IMR-90 (cell line): ENCODE measurements around the gene ASTL. TPM values are rescaled to one million over a fixed set of nuclear protein-coding genes. Genes with fewer than 3 reads are reported as not detected.

ENCODE experiments used
- ATAC-seq: fragments of 200-7000 bp; cut with Tn5 transposase; 2 replicates; pipeline ENCODE4 v1.9.1; 2020; ENCODE audit warnings: low read depth, mild to moderate bottlenecking, moderate library complexity
- BruUV-seq: library from RNA; stranded (reverse); fragments of 400-500 nt; replicated peaks from 2 replicates; lab custom pipeline; 2021; lab: Mats Ljungman, UMichigan
- CTCF ChIA-PET: fragments of 300-600 bp; formaldehyde crosslinking; extraction: SDS; loops from one replicate; lab custom pipeline; 2021; ENCODE audit warnings: antibody characterized with exemption; lab: Yijun Ruan, JAX
- POLR2A ChIA-PET: fragments of 300-600 bp; sonication (Branson Sonifier 250); formaldehyde crosslinking; loops from one replicate; lab custom pipeline; 2022; ENCODE audit warnings: antibody characterized with exemption; ENCODE audit not compliant: unreplicated experiment; lab: Charles Lee
- DNase-seq: peaks from one replicate; pipeline ENCODE4 v3.0.0; 2013
- H2AFZ ChIP-seq: replicated peaks from 2 replicates; pipeline ENCODE3; 2013; ENCODE audit warnings: low read length, mild to moderate bottlenecking; ENCODE audit not compliant: poor library complexity
- H2AK5ac ChIP-seq: 2 replicates; pipeline ENCODE4 v1.6.1; 2013; ENCODE audit warnings: low read depth, low read length, inconsistent platforms
- H2AK9ac ChIP-seq: replicated peaks from 2 replicates; pipeline ENCODE3; 2013; ENCODE audit warnings: mild to moderate bottlenecking, low read depth, low read length, moderate library complexity; ENCODE audit not compliant: poor library complexity
- H2BK120ac ChIP-seq: 2 replicates; pipeline ENCODE4 v1.6.1; 2013; ENCODE audit warnings: low read depth, low read length, inconsistent platforms
- H2BK15ac ChIP-seq: 3 replicates; pipeline ENCODE4 v1.6.1; 2013; ENCODE audit warnings: low read depth, low read length, inconsistent platforms
- H2BK20ac ChIP-seq: 2 replicates; pipeline ENCODE4 v1.6.1; 2013; ENCODE audit warnings: low read depth, mild to moderate bottlenecking, inconsistent platforms, low read length, moderate library complexity
- H2BK5ac ChIP-seq: 2 replicates; pipeline ENCODE4 v1.6.1; 2013; ENCODE audit warnings: mild to moderate bottlenecking, low read depth, low read length, inconsistent platforms; ENCODE audit not compliant: poor library complexity, severe bottlenecking
- H3K14ac ChIP-seq: replicated peaks from 2 replicates; pipeline ENCODE4 v1.6.1; 2013; ENCODE audit warnings: low read depth, low read length, inconsistent platforms
- H3K18ac ChIP-seq: 2 replicates; pipeline ENCODE4 v1.6.1; 2013; ENCODE audit warnings: low read depth, low read length, control low read depth
- H3K23ac ChIP-seq: 2 replicates; pipeline ENCODE4 v1.6.1; 2013; ENCODE audit warnings: low read depth, low read length, inconsistent platforms
- H3K27ac ChIP-seq: 2 replicates; pipeline ENCODE4 v1.5.1; 2013; ENCODE audit warnings: mild to moderate bottlenecking, control low read depth, low read length; ENCODE audit not compliant: insufficient read depth
- H3K27me3 ChIP-seq: 2 replicates; pipeline ENCODE4 v1.6.1; 2013; ENCODE audit warnings: low read length; ENCODE audit not compliant: control insufficient read depth, insufficient read depth
- H3K36me3 ChIP-seq: 2 replicates; pipeline ENCODE4 v1.6.1; 2013; ENCODE audit warnings: low read length, mixed read lengths; ENCODE audit not compliant: control insufficient read depth, insufficient read depth
- H3K4ac ChIP-seq: 2 replicates; pipeline ENCODE4 v1.6.1; 2013; ENCODE audit warnings: low read depth, low read length, inconsistent platforms
- H3K4me1 ChIP-seq: 2 replicates; pipeline ENCODE4 v1.6.1; 2013; ENCODE audit warnings: low read length, mixed read lengths; ENCODE audit not compliant: control insufficient read depth, insufficient read depth
- H3K4me2 ChIP-seq: 2 replicates; pipeline ENCODE4 v1.6.1; 2013; ENCODE audit warnings: low read depth, mild to moderate bottlenecking, control low read depth, low read length, moderate library complexity
- H3K4me3 ChIP-seq: 2 replicates; pipeline ENCODE4 v1.5.1; 2013; ENCODE audit warnings: low read depth, mild to moderate bottlenecking, control low read depth, low read length, moderate library complexity; ENCODE audit not compliant: insufficient read depth
- H3K56ac ChIP-seq: 2 replicates; pipeline ENCODE4 v1.6.1; 2013; ENCODE audit warnings: low read length, inconsistent platforms; ENCODE audit not compliant: insufficient read depth; ENCODE audit errors: extremely low read depth
- H3K79me1 ChIP-seq, 2 experiments: 2 replicates each; pipeline ENCODE4 v1.6.1; 2013; ENCODE audit warnings: low read length in 2 of 2, inconsistent platforms in 1 of 2, low read depth in 1 of 2
- H3K9ac ChIP-seq: 2 replicates; pipeline ENCODE4 v1.6.1; 2013; ENCODE audit warnings: low read depth, low read length, control low read depth
- H3K9me1 ChIP-seq: 2 replicates; pipeline ENCODE4 v1.6.1; 2013; ENCODE audit warnings: low read length, inconsistent platforms; ENCODE audit not compliant: insufficient read depth
- H3K9me3 ChIP-seq: 2 replicates; pipeline ENCODE4 v1.6.1; 2013; ENCODE audit warnings: low read length; ENCODE audit not compliant: control insufficient read depth, insufficient read depth
- H4K20me1 ChIP-seq: 2 replicates; pipeline ENCODE4 v1.6.1; 2013; ENCODE audit warnings: low read length, inconsistent platforms; ENCODE audit not compliant: insufficient read depth
- H4K5ac ChIP-seq: 2 replicates; pipeline ENCODE4 v1.6.1; 2013; ENCODE audit warnings: mild to moderate bottlenecking, low read depth, low read length, control low read depth
- H4K8ac ChIP-seq, 2 experiments: 2 replicates each; pipeline ENCODE4 v1.6.1; 2013; ENCODE audit warnings: low read depth in 2 of 2, low read length in 2 of 2, control low read depth in 1 of 2, inconsistent platforms in 1 of 2
- H4K91ac ChIP-seq: 2 replicates; pipeline ENCODE4 v1.6.1; 2013; ENCODE audit warnings: low read depth, low read length, inconsistent platforms; ENCODE audit not compliant: insufficient read depth
- MAFK ChIP-seq: IDR thresholded peaks from 2 replicates; pipeline ENCODE4 v1.6.1; 2012; ENCODE audit warnings: low read depth, low read length, improper control_type of control experiment
- WGBS, 2 experiments: methylation state at CpG; one replicate each; pipeline versions ENCODE4 v1.1.5 to v1.1.7; 2013; ENCODE audit warnings: missing lambda C conversion rate in 2 of 2; ENCODE audit not compliant: insufficient read length in 1 of 2; ENCODE audit errors: extremely low coverage in 2 of 2; 5-methylcytosine and 5-hydroxymethylcytosine counted together
- dilution Hi-C: fragments of 300-500 bp; cut with HindIII; formaldehyde crosslinking; loops from one replicate; pipeline ENCODE4 v1.14.3; 2018; ENCODE audit warnings: low sequenced_read_pairs; ENCODE audit not compliant: unreplicated experiment
- in situ Hi-C: fragments of 300-500 bp; cut with MboI; formaldehyde crosslinking; loops from 3 replicates; pipeline ENCODE4 v1.14.3; 2019; ENCODE audit warnings: low sequenced_read_pairs, inconsistent platforms, mixed read lengths
- intact Hi-C: fragments of 100-400 bp; cut with micrococcal nuclease; formaldehyde crosslinking; loops from 2 replicates; pipeline ENCODE4 v1.10.0; 2022
- polyA plus RNA-seq, 3 experiments: library from polyadenylated mRNA; depleted of rRNA; stranded (reverse); fragments of >200 nt; gene quantifications; 2 replicates each; pipeline ENCODE4 v1.2.3, GENCODE V29; 2012; ENCODE audit warnings: low replicate concordance in 1 of 3
- total RNA-seq: library from RNA; depleted of rRNA; stranded (reverse); fragments of >200 nt; gene quantifications from 2 replicates; pipeline ENCODE4 v1.2.3, GENCODE V29; 2012
- TF ChIP-seq, protein P1 (sequence below): conservative IDR thresholded peaks from 2 replicates; pipeline ENCODE4 v1.5.1; 2012; ENCODE audit warnings: mild to moderate bottlenecking, low read depth, low read length, improper control_type of control experiment

The ASTL gene
- total and polyA plus RNA-seq, 2 of the 4 experiments (the other 2 are of a cell fraction), result not detected

DNA sequence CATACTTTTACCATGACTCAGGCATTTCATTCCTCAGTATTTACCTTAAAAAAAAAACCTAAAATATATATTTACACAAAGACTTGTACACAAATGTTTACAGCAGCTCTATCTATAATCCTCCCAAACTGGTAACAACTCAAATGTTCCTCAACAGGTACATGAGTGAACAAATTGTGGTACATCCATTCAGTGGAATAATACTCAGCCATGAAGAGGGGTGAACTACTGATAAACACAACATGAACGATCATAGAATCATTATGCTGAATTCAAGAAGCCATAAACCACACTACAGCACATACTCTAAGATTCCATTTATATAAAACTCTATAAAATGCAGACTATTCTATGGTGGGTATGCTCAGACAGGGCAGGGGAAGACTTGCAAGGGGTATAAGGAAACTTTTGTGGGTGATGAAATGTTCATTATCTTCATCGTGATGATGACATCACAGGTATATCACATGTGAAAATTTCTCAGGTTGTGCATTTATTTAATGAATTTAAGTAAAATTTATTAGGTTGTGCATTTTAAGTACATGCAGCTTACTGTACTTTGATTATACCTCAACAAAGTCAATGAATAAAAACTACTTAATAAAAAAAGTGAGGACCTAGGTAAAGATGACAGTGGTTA lies 31.7 kb upstream of the ASTL start:
- no peaks in the 10 kb centered on the region for H3K9me1 ChIP-seq
- DNase-seq, result no peak
- H2BK20ac ChIP-seq, result no peak overlapping the region
- H3K18ac ChIP-seq, result no peak overlapping the region
- H2BK15ac ChIP-seq, result no peak overlapping the region
- H3K4ac ChIP-seq, result no peak overlapping the region
- no peak for TF ChIP-seq MAFK
- TF ChIP-seq, protein P1, sequence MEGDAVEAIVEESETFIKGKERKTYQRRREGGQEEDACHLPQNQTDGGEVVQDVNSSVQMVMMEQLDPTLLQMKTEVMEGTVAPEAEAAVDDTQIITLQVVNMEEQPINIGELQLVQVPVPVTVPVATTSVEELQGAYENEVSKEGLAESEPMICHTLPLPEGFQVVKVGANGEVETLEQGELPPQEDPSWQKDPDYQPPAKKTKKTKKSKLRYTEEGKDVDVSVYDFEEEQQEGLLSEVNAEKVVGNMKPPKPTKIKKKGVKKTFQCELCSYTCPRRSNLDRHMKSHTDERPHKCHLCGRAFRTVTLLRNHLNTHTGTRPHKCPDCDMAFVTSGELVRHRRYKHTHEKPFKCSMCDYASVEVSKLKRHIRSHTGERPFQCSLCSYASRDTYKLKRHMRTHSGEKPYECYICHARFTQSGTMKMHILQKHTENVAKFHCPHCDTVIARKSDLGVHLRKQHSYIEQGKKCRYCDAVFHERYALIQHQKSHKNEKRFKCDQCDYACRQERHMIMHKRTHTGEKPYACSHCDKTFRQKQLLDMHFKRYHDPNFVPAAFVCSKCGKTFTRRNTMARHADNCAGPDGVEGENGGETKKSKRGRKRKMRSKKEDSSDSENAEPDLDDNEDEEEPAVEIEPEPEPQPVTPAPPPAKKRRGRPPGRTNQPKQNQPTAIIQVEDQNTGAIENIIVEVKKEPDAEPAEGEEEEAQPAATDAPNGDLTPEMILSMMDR, result no peak
- H2BK120ac ChIP-seq, result no peak overlapping the region
- H4K20me1 ChIP-seq, result no peaks in the 10 kb centered on the region
- no peak overlapping the region for H4K5ac ChIP-seq
- intact Hi-C loops (no loop called here), dilution Hi-C loops (no loop called here), in situ Hi-C loops (no loop called here)
- H2BK5ac ChIP-seq, result no peak overlapping the region
- no peaks in the 10 kb centered on the region for H3K27me3 ChIP-seq
- H2AK5ac ChIP-seq, result no peak overlapping the region
- no peak overlapping the region for H3K4me2 ChIP-seq
- H3K36me3 ChIP-seq, result no peaks in the 10 kb centered on the region
- H3K23ac ChIP-seq, result no peak overlapping the region
- CTCF ChIA-PET, result no interaction called here
- H2AK9ac ChIP-seq, result no peak overlapping the region
- POLR2A ChIA-PET, result no interaction called here
- H3K4me1 ChIP-seq, result no peaks in the 10 kb centered on the region
- no peak overlapping the region for H3K27ac ChIP-seq
- no TSS peak for BruUV-seq
- H2AFZ ChIP-seq, result no peak overlapping the region
- WGBS, 2 experiments, result no CpG with 5 or more reads among the region's 2 CpGs
- no peak overlapping the region for H4K8ac ChIP-seq
- no peak for ATAC-seq
- no peaks in the 10 kb centered on the region for H3K79me1 ChIP-seq
- no peak overlapping the region for H3K9ac ChIP-seq
- no peak overlapping the region for H3K14ac ChIP-seq
- no peak overlapping the region for H3K56ac ChIP-seq
- H4K91ac ChIP-seq, result no peak overlapping the region
- H3K9me3 ChIP-seq, result no peaks in the 10 kb centered on the region
- H3K4me3 ChIP-seq, result no peak overlapping the region
